ENCODE measurements around the gene KRTAP2-1.
"Not testable (repeated sequence)": the region's sequence is repeated elsewhere in the genome, so short reads cannot be mapped to it uniquely, and the experiment has no call there.

DNA sequence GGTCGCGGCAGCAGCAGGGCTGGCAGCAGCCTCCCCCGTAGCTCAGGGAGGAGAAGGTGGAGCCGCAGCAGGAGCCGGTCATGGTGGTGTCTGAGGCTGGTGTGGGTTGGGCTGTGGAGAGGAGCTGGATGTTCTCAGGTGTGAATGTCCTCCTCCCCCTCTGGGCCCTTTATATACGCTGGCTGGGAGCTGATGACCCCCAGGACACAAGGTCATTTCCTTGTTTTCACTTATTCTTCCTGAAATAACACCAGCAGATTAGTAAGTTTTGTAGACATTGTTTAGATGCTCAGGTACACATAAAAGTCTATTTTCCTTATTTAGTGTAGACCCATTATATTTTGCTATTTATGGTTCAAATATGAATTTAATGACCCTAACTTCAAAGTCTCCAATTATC is 8.0 kb upstream of the KRTAP2-1 start, which contains the start of gene KRTAP2-2:
- TF ChIP-seq MAZ (IDR thresholded peaks at IDR 0.05; ENCODE audit: borderline replicate concordance, low read depth, low read length); HDAC2 (IDR thresholded peaks at IDR 0.05); POLR2A (IDR thresholded peaks at IDR 0.05; ENCODE audit: low read length); RAD21 (conservative IDR thresholded peaks at IDR 0.05 in 1 of 2, IDR thresholded peaks at IDR 0.05 in 1 of 2); E2F6 (IDR thresholded peaks at IDR 0.05; ENCODE audit: borderline replicate concordance, low read depth); RNF2 (IDR thresholded peaks at IDR 0.05; ENCODE audit: borderline replicate concordance, low read depth): not testable (repeated sequence)
- TF ChIP-seq, protein P1, sequence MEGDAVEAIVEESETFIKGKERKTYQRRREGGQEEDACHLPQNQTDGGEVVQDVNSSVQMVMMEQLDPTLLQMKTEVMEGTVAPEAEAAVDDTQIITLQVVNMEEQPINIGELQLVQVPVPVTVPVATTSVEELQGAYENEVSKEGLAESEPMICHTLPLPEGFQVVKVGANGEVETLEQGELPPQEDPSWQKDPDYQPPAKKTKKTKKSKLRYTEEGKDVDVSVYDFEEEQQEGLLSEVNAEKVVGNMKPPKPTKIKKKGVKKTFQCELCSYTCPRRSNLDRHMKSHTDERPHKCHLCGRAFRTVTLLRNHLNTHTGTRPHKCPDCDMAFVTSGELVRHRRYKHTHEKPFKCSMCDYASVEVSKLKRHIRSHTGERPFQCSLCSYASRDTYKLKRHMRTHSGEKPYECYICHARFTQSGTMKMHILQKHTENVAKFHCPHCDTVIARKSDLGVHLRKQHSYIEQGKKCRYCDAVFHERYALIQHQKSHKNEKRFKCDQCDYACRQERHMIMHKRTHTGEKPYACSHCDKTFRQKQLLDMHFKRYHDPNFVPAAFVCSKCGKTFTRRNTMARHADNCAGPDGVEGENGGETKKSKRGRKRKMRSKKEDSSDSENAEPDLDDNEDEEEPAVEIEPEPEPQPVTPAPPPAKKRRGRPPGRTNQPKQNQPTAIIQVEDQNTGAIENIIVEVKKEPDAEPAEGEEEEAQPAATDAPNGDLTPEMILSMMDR (IDR thresholded peaks at IDR 0.05), result not testable (repeated sequence)
